ENCODE data around the gene TNFRSF18. TPM values are rescaled to one million over a fixed set of nuclear protein-coding genes. Genes with fewer than 3 reads are reported as not detected.

The TNFRSF18 gene
- total and polyA plus RNA-seq, 4 donors = 1.0 to 1.3 (median 1.1) TPM; not detected in 1

DNA sequence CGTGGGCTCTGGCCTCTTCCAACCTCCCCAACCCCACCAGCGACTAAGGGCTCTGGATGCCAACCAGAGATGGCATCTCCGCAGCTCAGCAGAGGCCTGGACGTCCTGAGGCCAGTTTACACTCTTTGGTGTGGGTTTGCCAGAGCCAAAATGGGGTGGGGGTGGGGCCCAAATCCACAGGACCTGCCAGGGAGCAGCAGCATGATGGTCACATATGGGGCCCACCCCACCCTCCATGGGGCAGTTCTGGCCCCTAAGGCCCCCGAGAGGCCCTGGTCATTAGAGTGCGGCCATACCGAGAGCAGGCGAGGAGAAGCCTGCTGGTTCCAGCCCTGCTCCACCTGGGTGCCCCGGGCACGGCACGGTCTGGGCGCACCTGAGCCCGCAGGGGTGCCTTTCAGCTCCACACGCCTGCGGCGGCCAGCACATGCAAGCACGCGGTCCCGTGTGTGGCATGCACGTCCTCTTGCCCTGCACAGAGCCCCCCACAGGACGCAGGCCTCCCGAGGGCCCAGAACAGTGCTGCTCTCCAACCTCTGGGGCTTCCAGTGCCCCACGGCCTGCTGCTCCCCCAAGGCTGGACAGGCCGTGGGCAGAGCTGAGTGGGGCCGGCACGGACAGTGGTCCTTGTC is 35.3 kb upstream of the TNFRSF18 start:
- Histone ChIP-seq H3K9me3 (ENCODE audit: control insufficient read depth, low read length) (no peaks in the 10 kb centered on the region), H3K27ac (ENCODE audit: low read depth in 1 of 2, low read length in 2 of 2) (no peak overlapping the region), H3K36me3 (ENCODE audit: control insufficient read depth in 1 of 2, insufficient read depth in 2 of 2, low read length in 1 of 2) (no peaks in the 10 kb centered on the region), H3K27me3 (ENCODE audit: control insufficient read depth in 1 of 2, insufficient read depth in 2 of 2, low read length in 1 of 2) (no peaks in the 10 kb centered on the region), H3K4me3 (ENCODE audit: low read length in 2 of 2) (no peak overlapping the region), H3K4me1 (ENCODE audit: control insufficient read depth in 1 of 2, insufficient read depth in 2 of 2, low read length in 2 of 2) (no peaks in the 10 kb centered on the region)
- ATAC-seq (ENCODE audit: low FRiP score) = no peak
- intact Hi-C loops (cut with DNase I) = no loop called here
- 80 to 83% methylated on average over 26 of the region's 26 CpGs for WGBS, 2 donors
- DNase-seq = no peak

DNA sequence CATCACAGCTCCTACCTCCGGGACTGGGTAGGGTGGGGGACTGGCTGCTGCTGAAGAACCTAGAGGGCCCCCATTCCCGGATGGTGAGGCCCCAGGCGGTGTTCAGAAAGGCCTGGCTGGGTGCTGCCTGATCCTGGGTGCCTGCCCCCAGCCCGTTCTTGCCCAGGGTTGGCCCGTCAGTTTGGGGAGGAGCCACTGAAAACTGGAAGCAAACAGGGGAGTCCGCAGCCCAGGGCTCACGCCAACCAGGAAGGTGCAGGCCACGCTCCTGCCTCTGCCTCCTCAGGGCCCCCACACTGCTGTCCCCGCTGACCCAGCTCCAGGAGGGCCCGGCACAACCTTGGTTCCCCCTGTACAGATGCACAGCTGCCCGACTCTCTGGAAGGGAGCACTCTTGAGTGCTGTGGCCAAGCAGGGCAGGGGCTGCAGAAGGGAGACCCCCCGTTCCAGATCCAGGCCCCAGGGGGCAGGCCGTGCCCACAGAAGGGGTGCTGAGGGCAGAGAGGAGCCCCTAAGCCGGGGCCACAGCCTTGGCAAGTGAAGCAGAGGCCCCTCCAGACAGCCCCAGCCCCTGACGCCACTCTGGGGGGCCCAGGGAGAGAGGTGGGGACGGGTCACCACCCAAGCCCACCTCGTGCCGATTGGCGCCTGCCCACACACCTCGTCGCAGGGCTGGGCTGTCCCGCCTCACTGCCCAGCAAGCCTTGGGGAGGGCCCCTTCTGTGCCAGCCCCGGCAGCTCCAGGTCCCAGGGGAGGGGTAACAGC is 34.6 kb upstream of the TNFRSF18 start:
- ATAC-seq (ENCODE audit: low FRiP score) (no peak), DNase-seq (no peak)
- no peaks in the 10 kb centered on the region for H3K4me1 ChIP-seq (ENCODE audit: control insufficient read depth in 1 of 2, insufficient read depth in 2 of 2, low read length in 2 of 2)
- no peak overlapping the region for H3K4me3 ChIP-seq (ENCODE audit: low read length in 2 of 2)
- no peaks in the 10 kb centered on the region for H3K36me3 ChIP-seq (ENCODE audit: control insufficient read depth in 1 of 2, insufficient read depth in 2 of 2, low read length in 1 of 2)
- no peak overlapping the region for H3K27ac ChIP-seq (ENCODE audit: low read depth in 1 of 2, low read length in 2 of 2)
- H3K9me3 ChIP-seq (ENCODE audit: control insufficient read depth, low read length) = no peaks in the 10 kb centered on the region
- intact Hi-C loops (cut with DNase I) = no loop called here
- WGBS, 2 donors = 36 to 42% methylated on average over 23 of the region's 23 CpGs
- H3K27me3 ChIP-seq (ENCODE audit: control insufficient read depth in 1 of 2, insufficient read depth in 2 of 2, low read length in 1 of 2) = no peaks in the 10 kb centered on the region

- Histone ChIP-seq H3K27me3 (ENCODE audit: control insufficient read depth in 1 of 2, insufficient read depth in 2 of 2, low read length in 1 of 2) (no peaks in the 10 kb centered on the region), H3K36me3 (ENCODE audit: control insufficient read depth in 1 of 2, insufficient read depth in 2 of 2, low read length in 1 of 2) (no peaks in the 10 kb centered on the region), H3K4me1 (ENCODE audit: control insufficient read depth in 1 of 2, insufficient read depth in 2 of 2, low read length in 2 of 2) (no peaks in the 10 kb centered on the region), H3K9me3 (ENCODE audit: control insufficient read depth, low read length) (no peaks in the 10 kb centered on the region), H3K4me3 (ENCODE audit: low read length in 2 of 2) (no peak overlapping the region), H3K27ac (ENCODE audit: low read depth in 1 of 2, low read length in 2 of 2) (no peak overlapping the region)
- ATAC-seq (ENCODE audit: low FRiP score) (no peak), DNase-seq (no peak)
- intact Hi-C loops (cut with DNase I) = no loop called here
- 35% methylated on average over 9 to 11 of the region's 11 CpGs for WGBS, 2 donors
These were observed 33.9 kb upstream of the TNFRSF18 start for GRCh38 chr1:1240348-1240732.

GRCh38 chr1:1239614-1240347 is 33.4 kb upstream of the TNFRSF18 start:
- DNase-seq = no peak
- H3K27ac ChIP-seq (ENCODE audit: low read depth in 1 of 2, low read length in 2 of 2) = no peak overlapping the region
- no peaks in the 10 kb centered on the region for H3K9me3 ChIP-seq (ENCODE audit: control insufficient read depth, low read length)
- no peaks in the 10 kb centered on the region for H3K27me3 ChIP-seq (ENCODE audit: control insufficient read depth in 1 of 2, insufficient read depth in 2 of 2, low read length in 1 of 2)
- WGBS, 2 donors = 19 to 24% methylated on average over 30 of the region's 30 CpGs
- H3K36me3 ChIP-seq (ENCODE audit: control insufficient read depth in 1 of 2, insufficient read depth in 2 of 2, low read length in 1 of 2) = no peaks in the 10 kb centered on the region
- intact Hi-C loops (cut with DNase I) = no loop called here
- no peak overlapping the region for H3K4me3 ChIP-seq (ENCODE audit: low read length in 2 of 2)
- no peak for ATAC-seq (ENCODE audit: low FRiP score)
- H3K4me1 ChIP-seq (ENCODE audit: control insufficient read depth in 1 of 2, insufficient read depth in 2 of 2, low read length in 2 of 2) = no peaks in the 10 kb centered on the region

DNA sequence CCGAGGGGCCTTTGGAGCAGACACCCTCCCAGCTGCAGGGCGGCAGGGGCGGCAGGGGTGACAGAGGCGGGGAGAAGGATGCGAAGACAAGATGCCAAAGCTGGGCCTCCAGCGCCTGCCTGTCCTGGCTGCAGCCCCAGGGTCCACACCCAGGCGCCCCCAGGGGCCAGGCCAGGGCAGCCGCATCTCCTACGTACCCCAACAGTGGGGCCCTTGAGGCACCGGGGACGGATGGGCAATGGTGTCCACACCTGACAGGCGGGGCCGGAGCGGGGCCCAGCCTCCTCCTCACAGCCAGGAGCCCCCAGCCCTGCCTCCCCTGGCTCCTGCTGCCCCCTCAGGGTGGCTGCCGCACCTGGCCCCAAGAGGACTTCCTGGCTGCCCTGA is 32.8 kb upstream of the TNFRSF18 start:
- Histone ChIP-seq H3K4me3 (ENCODE audit: low read length in 2 of 2) (no peak overlapping the region), H3K36me3 (ENCODE audit: control insufficient read depth in 1 of 2, insufficient read depth in 2 of 2, low read length in 1 of 2) (no peaks in the 10 kb centered on the region), H3K27me3 (ENCODE audit: control insufficient read depth in 1 of 2, insufficient read depth in 2 of 2, low read length in 1 of 2) (no peaks in the 10 kb centered on the region), H3K9me3 (ENCODE audit: control insufficient read depth, low read length) (no peaks in the 10 kb centered on the region), H3K4me1 (ENCODE audit: control insufficient read depth in 1 of 2, insufficient read depth in 2 of 2, low read length in 2 of 2) (no peaks in the 10 kb centered on the region), H3K27ac (ENCODE audit: low read depth in 1 of 2, low read length in 2 of 2) (no peak overlapping the region)
- WGBS, 2 donors = 53 to 69% methylated on average over 13 to 15 of the region's 15 CpGs
- no peak for DNase-seq
- intact Hi-C loops (cut with DNase I) = no loop called here
- ATAC-seq (ENCODE audit: low FRiP score) = no peak

DNA sequence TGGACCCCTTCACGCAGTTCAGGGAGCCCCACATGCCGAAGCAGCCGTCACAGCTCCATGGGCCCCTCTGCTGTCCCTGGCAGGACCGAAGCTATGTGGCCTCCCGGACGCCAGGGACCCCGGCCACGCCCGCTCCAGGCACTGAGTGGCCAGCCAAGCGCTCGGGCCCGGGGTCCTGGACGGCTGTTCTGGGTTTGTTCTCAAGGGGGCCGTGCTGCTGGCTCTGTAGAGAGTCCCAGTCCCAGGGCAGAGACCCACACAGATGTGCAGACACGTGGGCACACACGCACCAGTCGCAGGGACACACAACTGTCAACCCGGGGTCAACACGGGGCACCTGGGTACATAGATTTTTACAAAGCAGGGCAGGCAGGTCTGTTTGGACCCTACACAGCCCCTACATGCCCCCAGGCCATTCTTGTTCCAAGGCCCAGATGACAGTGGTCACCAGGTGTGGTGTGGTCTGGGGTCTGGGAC is 32.3 kb upstream of the TNFRSF18 start:
- Histone ChIP-seq H3K9me3 (ENCODE audit: control insufficient read depth, low read length) (no peaks in the 10 kb centered on the region), H3K4me1 (ENCODE audit: control insufficient read depth in 1 of 2, insufficient read depth in 2 of 2, low read length in 2 of 2) (no peaks in the 10 kb centered on the region), H3K27me3 (ENCODE audit: control insufficient read depth in 1 of 2, insufficient read depth in 2 of 2, low read length in 1 of 2) (no peaks in the 10 kb centered on the region), H3K27ac (ENCODE audit: low read depth in 1 of 2, low read length in 2 of 2) (no peak overlapping the region), H3K4me3 (ENCODE audit: low read length in 2 of 2) (no peak overlapping the region), H3K36me3 (ENCODE audit: control insufficient read depth in 1 of 2, insufficient read depth in 2 of 2, low read length in 1 of 2) (no peaks in the 10 kb centered on the region)
- intact Hi-C loops (cut with DNase I) = no loop called here
- ATAC-seq (ENCODE audit: low FRiP score) = no peak
- 54 to 72% methylated on average over 19 of the region's 19 CpGs for WGBS, 2 donors
- DNase-seq = no peak

DNA sequence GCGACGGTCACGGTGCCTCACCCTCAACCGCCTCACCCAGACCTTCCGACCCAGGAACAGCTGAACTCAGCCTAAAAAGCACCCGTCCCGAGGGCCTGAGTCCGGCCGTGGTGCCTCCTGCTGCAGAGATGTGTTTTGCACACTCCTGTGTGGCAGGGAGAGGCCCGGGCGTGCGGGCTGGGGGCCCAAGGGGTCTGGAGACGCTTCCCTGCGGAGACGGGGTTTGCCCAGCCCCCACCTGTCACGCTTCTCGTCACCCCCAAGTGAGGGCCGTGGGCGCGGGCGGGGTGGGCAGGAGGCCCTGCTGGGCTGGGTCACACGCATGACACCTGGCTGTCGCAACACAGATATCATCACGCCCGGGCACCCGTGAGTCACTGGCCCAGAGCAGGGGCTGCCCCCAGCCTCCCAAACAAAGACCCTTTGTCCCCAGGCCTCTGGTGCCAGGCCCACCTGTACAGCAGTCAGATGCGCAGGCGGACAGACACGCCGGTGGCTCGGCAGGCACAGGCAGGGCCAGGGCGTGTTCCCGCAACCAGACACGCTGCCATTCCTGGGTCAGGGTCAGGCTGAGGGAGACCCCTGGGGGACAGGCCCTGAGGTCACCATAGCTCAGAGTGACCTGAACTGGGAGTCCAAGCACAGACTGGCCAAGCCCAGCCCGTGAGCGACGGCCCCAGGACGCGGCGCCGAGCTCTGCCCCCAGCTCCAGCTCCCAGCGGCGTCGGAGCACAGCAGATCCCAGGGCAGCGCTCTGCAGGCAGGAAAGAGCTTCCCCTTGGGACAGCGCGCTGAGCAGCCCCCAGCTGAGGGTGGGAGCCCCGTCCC is 31.7 kb upstream of the TNFRSF18 start:
- no peaks in the 10 kb centered on the region for H3K36me3 ChIP-seq (ENCODE audit: control insufficient read depth in 1 of 2, insufficient read depth in 2 of 2, low read length in 1 of 2)
- H3K27ac ChIP-seq (ENCODE audit: low read depth in 1 of 2, low read length in 2 of 2) = no peak overlapping the region
- ATAC-seq (ENCODE audit: low FRiP score) (no peak), DNase-seq (no peak)
- WGBS, 2 donors = 42 to 49% methylated on average over 47 to 48 of the region's 48 CpGs
- H3K27me3 ChIP-seq (ENCODE audit: control insufficient read depth in 1 of 2, insufficient read depth in 2 of 2, low read length in 1 of 2) = no peaks in the 10 kb centered on the region
- H3K9me3 ChIP-seq (ENCODE audit: control insufficient read depth, low read length) = no peaks in the 10 kb centered on the region
- no peaks in the 10 kb centered on the region for H3K4me1 ChIP-seq (ENCODE audit: control insufficient read depth in 1 of 2, insufficient read depth in 2 of 2, low read length in 2 of 2)
- H3K4me3 ChIP-seq (ENCODE audit: low read length in 2 of 2) = no peak overlapping the region
- intact Hi-C loops (cut with DNase I) = no loop called here
